HG03432 (cell line): ENCODE results near the gene SMYD2.
"Not testable (repeated sequence)": the region's sequence is repeated elsewhere in the genome, so short reads cannot be mapped to it uniquely, and the experiment has no call there.

Source experiments
- ATAC-seq: cut with Tn5 transposase; IDR thresholded peaks from one replicate; pipeline ENCODE4 v1.9.1; 2021; ENCODE audit warnings: mild to moderate bottlenecking, moderate library complexity; ENCODE audit not compliant: unreplicated experiment

SMYD2 gene

GRCh38 chr1:214271174-214271858, 9.6 kb upstream of the SMYD2 start:
- ATAC-seq: no peak

- ATAC-seq: no peak
Measured at GRCh38 chr1:214271995-214272731, 8.8 kb upstream of the SMYD2 start.

GRCh38 chr1:214272964-214273533, 7.9 kb upstream of the SMYD2 start:
- no peak for ATAC-seq

GRCh38 chr1:214275700-214276099, 5.3 kb upstream of the SMYD2 start:
- ATAC-seq: not testable (repeated sequence)

GRCh38 chr1:214276786-214277185, 4.2 kb upstream of the SMYD2 start:
- no peak for ATAC-seq

- ATAC-seq: no peak
Measured at GRCh38 chr1:214277704-214278635, 3.0 kb upstream of the SMYD2 start.

- peak; percentile 18 for ATAC-seq
Measured at GRCh38 chr1:214280386-214281020, 456 bp upstream of the SMYD2 start.

GRCh38 chr1:214281720-214282629, 1.0 kb downstream of the SMYD2 start:
- ATAC-seq: no peak

GRCh38 chr1:214282630-214283242, 1.8 kb downstream of the SMYD2 start:
- ATAC-seq: no peak

GRCh38 chr1:214285610-214286440, 4.9 kb downstream of the SMYD2 start:
- no peak for ATAC-seq

GRCh38 chr1:214287884-214288283, 6.9 kb downstream of the SMYD2 start:
- no peak for ATAC-seq

- no peak for ATAC-seq
Measured at GRCh38 chr1:214289574-214290272, 8.8 kb downstream of the SMYD2 start.

GRCh38 chr1:214290424-214291037, 9.6 kb downstream of the SMYD2 start:
- ATAC-seq: no peak

GRCh38 chr1:214292322-214292721, 11.4 kb downstream of the SMYD2 start:
- no peak for ATAC-seq

- no peak for ATAC-seq
Measured at GRCh38 chr1:214295934-214296333, 15.0 kb downstream of the SMYD2 start.

- no peak for ATAC-seq
Measured at GRCh38 chr1:214296860-214297745, 16.1 kb downstream of the SMYD2 start.
